Epithelial cell of alveolus of lung (primary cell): ENCODE data around the gene GAPVD1. TPM values are rescaled to one million over a fixed set of nuclear protein-coding genes. Genes with fewer than 3 reads are reported as not detected.

Source experiments
- total RNA-seq: library from RNA; depleted of rRNA; stranded (reverse); fragments of >200 nt; gene quantifications from 2 replicates; pipeline ENCODE4 v1.2.1, GENCODE V29; 2015

GAPVD1 gene, protein sequence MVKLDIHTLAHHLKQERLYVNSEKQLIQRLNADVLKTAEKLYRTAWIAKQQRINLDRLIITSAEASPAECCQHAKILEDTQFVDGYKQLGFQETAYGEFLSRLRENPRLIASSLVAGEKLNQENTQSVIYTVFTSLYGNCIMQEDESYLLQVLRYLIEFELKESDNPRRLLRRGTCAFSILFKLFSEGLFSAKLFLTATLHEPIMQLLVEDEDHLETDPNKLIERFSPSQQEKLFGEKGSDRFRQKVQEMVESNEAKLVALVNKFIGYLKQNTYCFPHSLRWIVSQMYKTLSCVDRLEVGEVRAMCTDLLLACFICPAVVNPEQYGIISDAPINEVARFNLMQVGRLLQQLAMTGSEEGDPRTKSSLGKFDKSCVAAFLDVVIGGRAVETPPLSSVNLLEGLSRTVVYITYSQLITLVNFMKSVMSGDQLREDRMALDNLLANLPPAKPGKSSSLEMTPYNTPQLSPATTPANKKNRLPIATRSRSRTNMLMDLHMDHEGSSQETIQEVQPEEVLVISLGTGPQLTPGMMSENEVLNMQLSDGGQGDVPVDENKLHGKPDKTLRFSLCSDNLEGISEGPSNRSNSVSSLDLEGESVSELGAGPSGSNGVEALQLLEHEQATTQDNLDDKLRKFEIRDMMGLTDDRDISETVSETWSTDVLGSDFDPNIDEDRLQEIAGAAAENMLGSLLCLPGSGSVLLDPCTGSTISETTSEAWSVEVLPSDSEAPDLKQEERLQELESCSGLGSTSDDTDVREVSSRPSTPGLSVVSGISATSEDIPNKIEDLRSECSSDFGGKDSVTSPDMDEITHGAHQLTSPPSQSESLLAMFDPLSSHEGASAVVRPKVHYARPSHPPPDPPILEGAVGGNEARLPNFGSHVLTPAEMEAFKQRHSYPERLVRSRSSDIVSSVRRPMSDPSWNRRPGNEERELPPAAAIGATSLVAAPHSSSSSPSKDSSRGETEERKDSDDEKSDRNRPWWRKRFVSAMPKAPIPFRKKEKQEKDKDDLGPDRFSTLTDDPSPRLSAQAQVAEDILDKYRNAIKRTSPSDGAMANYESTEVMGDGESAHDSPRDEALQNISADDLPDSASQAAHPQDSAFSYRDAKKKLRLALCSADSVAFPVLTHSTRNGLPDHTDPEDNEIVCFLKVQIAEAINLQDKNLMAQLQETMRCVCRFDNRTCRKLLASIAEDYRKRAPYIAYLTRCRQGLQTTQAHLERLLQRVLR (N-terminal part only)
- 24.0 and 32.0 TPM in 2 replicates for total RNA-seq

DNA sequence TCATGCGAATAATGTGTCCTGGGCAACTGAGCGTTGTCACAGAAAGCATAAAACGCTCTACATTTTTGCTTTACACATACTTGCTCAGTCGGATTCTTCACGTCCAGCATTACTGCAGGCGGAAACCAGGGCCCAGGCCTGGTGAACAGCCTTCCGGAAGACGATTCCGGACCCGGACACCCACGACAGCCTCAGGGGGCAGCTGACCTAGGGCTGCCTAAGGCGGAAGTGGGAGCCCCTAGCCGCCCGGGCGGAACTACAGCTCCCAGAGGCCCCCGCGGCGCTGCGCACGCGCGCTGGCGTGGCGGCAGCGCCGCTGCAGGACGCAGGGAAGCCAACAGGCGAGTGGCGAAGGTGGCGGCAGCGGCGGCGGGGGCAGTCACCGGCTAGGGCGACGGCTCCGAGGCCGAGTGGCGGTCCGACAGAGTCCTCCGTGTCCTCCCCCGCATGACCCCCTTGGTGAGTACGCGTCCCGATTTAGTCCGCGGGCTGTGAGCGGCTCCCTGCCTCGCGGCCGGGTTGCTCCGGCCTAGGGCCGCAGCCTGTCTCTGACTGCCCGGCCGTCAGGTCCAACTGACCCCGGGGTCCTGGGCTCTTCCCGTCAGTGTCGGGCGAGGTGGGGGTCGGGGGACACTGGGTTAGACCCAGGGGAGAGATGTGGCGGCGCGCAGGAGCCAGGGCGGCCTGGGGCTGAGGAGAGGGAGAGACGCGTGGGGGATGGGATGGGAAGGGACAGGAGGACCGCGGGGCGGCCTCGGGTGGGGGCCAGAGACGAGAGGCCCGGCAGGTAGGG lies at the start of gene GAPVD1:
Gene GAPVD1, plus strand, starts transcription at position 326 of the 793 bp plus-strand sequence. CDS start 37,096 bp downstream, outside the sequence.

DNA sequence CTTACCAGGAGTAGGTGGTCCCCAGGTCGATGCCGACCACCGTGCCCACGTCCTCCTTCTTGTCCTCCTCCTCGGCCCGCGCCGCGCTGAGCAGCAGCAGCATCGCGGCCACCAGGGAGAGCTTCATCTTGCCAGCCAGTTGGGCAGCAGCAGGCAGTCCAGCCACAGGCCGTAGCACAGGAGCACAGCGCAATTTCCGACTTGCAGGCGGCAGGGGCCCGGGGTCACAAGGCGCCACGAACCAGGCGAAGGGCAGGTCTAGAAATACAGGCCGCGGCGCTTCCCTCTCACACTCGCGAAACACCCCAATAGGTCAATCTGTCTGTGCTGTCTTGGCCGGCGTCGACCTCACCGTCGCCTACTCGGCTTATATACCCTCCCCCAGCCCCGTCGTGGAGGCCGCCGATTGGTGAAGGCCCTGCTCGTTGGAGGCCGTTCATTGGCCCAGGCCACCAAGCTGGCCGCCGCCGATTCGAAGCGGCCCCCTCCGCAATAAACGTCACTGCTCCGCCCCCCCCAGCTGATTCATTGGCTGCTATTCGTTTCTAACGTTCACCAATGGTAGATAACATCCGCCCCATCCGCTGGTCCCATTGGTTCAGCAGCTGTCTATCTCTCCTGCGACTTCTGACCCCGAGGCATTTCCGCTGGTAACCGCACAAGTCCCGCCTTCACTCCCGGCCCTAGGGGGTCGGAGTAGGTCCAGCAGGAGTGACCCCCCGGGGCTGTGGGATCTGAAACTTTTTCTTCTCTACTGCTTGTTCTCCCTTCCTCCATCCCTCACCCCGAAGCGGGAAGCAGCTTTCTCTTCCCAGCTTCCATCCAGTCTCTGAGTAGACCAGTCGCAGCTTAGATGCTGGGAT lies 20.4 kb upstream of the GAPVD1 start, which contains the start of gene HSPA5:
Gene HSPA5, minus strand, starts transcription at position 344 of the 863 bp plus-strand sequence. Its CDS starts 217 bp downstream, at position 127.

Other genes starting within 250 kb of the GAPVD1 start
- 4.0 and 10.4 TPM in 2 replicates for gene SCAI, start 118.3 kb upstream of the GAPVD1 start, total RNA-seq
- gene PPP6C, start 72.0 kb upstream of the GAPVD1 start, total RNA-seq, result 20.7 and 32.9 TPM in 2 replicates
- 12.5 and 27.3 TPM in 2 replicates for gene RABEPK, start 61.3 kb upstream of the GAPVD1 start, total RNA-seq
- 263 and 482 TPM in 2 replicates for gene HSPA5, start 20.5 kb upstream of the GAPVD1 start, total RNA-seq